ENCODE data around the gene ENTHD1.

ENTHD1 gene

GRCh38 chr22:39713799-39714290 lies 179.7 kb downstream of the ENTHD1 start:
- H3K4me3 ChIP-seq (ENCODE audit: low read depth, low read length), result no peak overlapping the region
- DNase-seq (ENCODE audit: low read depth), result no peak
- in situ Hi-C loops (cut with HindIII; ENCODE audit: low sequenced_read_pairs), result no loop called here
- TF ChIP-seq CTCF (IDR thresholded peaks at IDR 0.05; ENCODE audit: low read depth, low read length, missing control alignments), result no peak

GRCh38 chr22:39712751-39713525 lies 180.6 kb downstream of the ENTHD1 start:
- in situ Hi-C loops (cut with HindIII; ENCODE audit: low sequenced_read_pairs), result no loop called here
- no peak for TF ChIP-seq CTCF (IDR thresholded peaks at IDR 0.05; ENCODE audit: low read depth, low read length, missing control alignments)
- DNase-seq (ENCODE audit: low read depth), result no peak
- no peak overlapping the region for H3K4me3 ChIP-seq (ENCODE audit: low read depth, low read length)

GRCh38 chr22:39712081-39712480 lies 181.5 kb downstream of the ENTHD1 start:
- TF ChIP-seq CTCF (IDR thresholded peaks at IDR 0.05; ENCODE audit: low read depth, low read length, missing control alignments), result no peak
- no peak for DNase-seq (ENCODE audit: low read depth)
- no peak overlapping the region for H3K4me3 ChIP-seq (ENCODE audit: low read depth, low read length)
- in situ Hi-C loops (cut with HindIII; ENCODE audit: low sequenced_read_pairs), result no loop called here

- in situ Hi-C loops (cut with HindIII; ENCODE audit: low sequenced_read_pairs), result no loop called here
- TF ChIP-seq CTCF (IDR thresholded peaks at IDR 0.05; ENCODE audit: low read depth, low read length, missing control alignments), result no peak
- no peak overlapping the region for H3K4me3 ChIP-seq (ENCODE audit: low read depth, low read length)
- no peak for DNase-seq (ENCODE audit: low read depth)
Measured at GRCh38 chr22:39710380-39711150, 183.0 kb downstream of the ENTHD1 start.

- no peak for DNase-seq (ENCODE audit: low read depth)
- no peak for TF ChIP-seq CTCF (IDR thresholded peaks at IDR 0.05; ENCODE audit: low read depth, low read length, missing control alignments)
- in situ Hi-C loops (cut with HindIII; ENCODE audit: low sequenced_read_pairs), result no loop called here
- no peak overlapping the region for H3K4me3 ChIP-seq (ENCODE audit: low read depth, low read length)
Measured at GRCh38 chr22:39707816-39708215, 185.7 kb downstream of the ENTHD1 start.

- DNase-seq (ENCODE audit: low read depth), result no peak
- no peak for TF ChIP-seq CTCF (IDR thresholded peaks at IDR 0.05; ENCODE audit: low read depth, low read length, missing control alignments)
- no peak overlapping the region for H3K4me3 ChIP-seq (ENCODE audit: low read depth, low read length)
- in situ Hi-C loops (cut with HindIII; ENCODE audit: low sequenced_read_pairs), result no loop called here
Measured at GRCh38 chr22:39707351-39707750, 186.2 kb downstream of the ENTHD1 start.
